ENCODE results near the gene PIP. TPM values are rescaled to one million over a fixed set of nuclear protein-coding genes. Genes with fewer than 3 reads are reported as not detected.
"Not testable (repeated sequence)": the region's sequence is repeated elsewhere in the genome, so short reads cannot be mapped to it uniquely, and the experiment has no call there.

Gene PIP
- polyA plus RNA-seq, 1 of the 3 experiments (the other 2 are of a cell fraction): not detected

- no peaks in the 10 kb centered on the region for H3K36me3 ChIP-seq (replicated peaks in 1 of 2; ENCODE audit: control insufficient read depth in 1 of 2, insufficient read depth in 2 of 2, low read length in 1 of 2)
- H2AFZ ChIP-seq (ENCODE audit: low read depth): no peak overlapping the region
- POLR2A ChIA-PET: no interaction called here
- TF ChIP-seq EP300 (IDR thresholded peaks at IDR 0.05; ENCODE audit: borderline replicate concordance in 1 of 2, low read depth in 1 of 2, low read length in 1 of 2): no peak
- H3K27me3 ChIP-seq (ENCODE audit: insufficient read depth): no peaks in the 10 kb centered on the region
- peaks cover 8% of the 10 kb centered on the region for H3K9me3 ChIP-seq
- DNase-seq: no peak
- 28% methylated on average over 5 of the region's 5 CpGs for WGBS (ENCODE audit: low lambda C conversion rate)
- H3K9ac ChIP-seq: no peak overlapping the region
- H3K9me2 ChIP-seq: no peaks in the 10 kb centered on the region
- no peaks in the 10 kb centered on the region for H3F3A ChIP-seq (replicated peaks; ENCODE audit: insufficient read depth)
- H4K20me1 ChIP-seq (ENCODE audit: insufficient read depth): no peaks in the 10 kb centered on the region
- CTCF ChIA-PET: interaction anchor here (1.0 kb wide), 1 partner anchor 39 kb away, joined by 7 read pairs; no protein-coding TSS in a partner anchor
- H3K4me3 ChIP-seq (ENCODE audit: low read depth in 2 of 2, low read length in 1 of 2): no peak overlapping the region
- H3K4me1 ChIP-seq (ENCODE audit: control insufficient read depth in 1 of 2, insufficient read depth in 2 of 2, low read depth in 1 of 2, low read length in 1 of 2): no peaks in the 10 kb centered on the region
- H3K27ac ChIP-seq (ENCODE audit: low read depth in 2 of 2, low read length in 1 of 2): no peak overlapping the region
- no peaks in the 10 kb centered on the region for H3K79me2 ChIP-seq (ENCODE audit: insufficient read depth)
- H3K4me2 ChIP-seq: no peak overlapping the region
Observed at GRCh38 chr7:143176128-143176527, 44.3 kb downstream of the PIP start.

GRCh38 chr7:143177374-143178119 is 45.7 kb downstream of the PIP start:
- H3K79me2 ChIP-seq (ENCODE audit: insufficient read depth): no peaks in the 10 kb centered on the region
- no peaks in the 10 kb centered on the region for H3K9me2 ChIP-seq
- H3K9me3 ChIP-seq: peaks cover 8% of the 10 kb centered on the region
- CTCF ChIA-PET: interaction anchor here (0.7 to 0.9 kb wide), 3 partner anchors 12 to 366 kb away, joined by 3 read pairs; no protein-coding TSS in a partner anchor
- H3K27me3 ChIP-seq (ENCODE audit: insufficient read depth): no peaks in the 10 kb centered on the region
- H3K9ac ChIP-seq: no peak overlapping the region
- no peak overlapping the region for H3K27ac ChIP-seq (ENCODE audit: low read depth in 2 of 2, low read length in 1 of 2)
- H3K4me3 ChIP-seq (ENCODE audit: low read depth in 2 of 2, low read length in 1 of 2): no peak overlapping the region
- DNase-seq: no peak
- H2AFZ ChIP-seq (ENCODE audit: low read depth): no peak overlapping the region
- no peak overlapping the region for H3K4me2 ChIP-seq
- no peaks in the 10 kb centered on the region for H3K4me1 ChIP-seq (ENCODE audit: control insufficient read depth in 1 of 2, insufficient read depth in 2 of 2, low read depth in 1 of 2, low read length in 1 of 2)
- H3F3A ChIP-seq (replicated peaks; ENCODE audit: insufficient read depth): no peaks in the 10 kb centered on the region
- no peaks in the 10 kb centered on the region for H4K20me1 ChIP-seq (ENCODE audit: insufficient read depth)
- no peaks in the 10 kb centered on the region for H3K36me3 ChIP-seq (replicated peaks in 1 of 2; ENCODE audit: control insufficient read depth in 1 of 2, insufficient read depth in 2 of 2, low read length in 1 of 2)
- no peak for TF ChIP-seq RCOR1 (IDR thresholded peaks at IDR 0.05; ENCODE audit: low read length)
- no peak for TF ChIP-seq USF2 (IDR thresholded peaks at IDR 0.05; ENCODE audit: borderline replicate concordance, low read depth, low read length)
- no peak for TF ChIP-seq TAF1 (IDR thresholded peaks at IDR 0.05; ENCODE audit: borderline replicate concordance, low read depth, low read length)
- no peak for TF ChIP-seq GABPA (IDR thresholded peaks at IDR 0.05; ENCODE audit: low read depth)
- TF ChIP-seq RXRA (IDR thresholded peaks at IDR 0.05; ENCODE audit: borderline replicate concordance, low read depth): no peak
- TF ChIP-seq SIN3A (IDR thresholded peaks at IDR 0.05; ENCODE audit: borderline replicate concordance, low read depth, low read length): no peak
- TF ChIP-seq RAD21 (IDR thresholded peaks at IDR 0.05; ENCODE audit: low read length): no peak
- TF ChIP-seq GATA2 (CRISPR knock-in tag; IDR thresholded peaks at IDR 0.05): no peak
- TF ChIP-seq FOSL2 (IDR thresholded peaks at IDR 0.05; ENCODE audit: borderline replicate concordance, low read depth): no peak
- no peak for TF ChIP-seq POLR2AphosphoS5 (IDR thresholded peaks at IDR 0.05; ENCODE audit: low read depth, low read length)
- no peak for TF ChIP-seq JUND (IDR thresholded peaks at IDR 0.05)
- no peak for TF ChIP-seq CTCF (IDR thresholded peaks at IDR 0.05)
- no peak for TF ChIP-seq TEAD4 (IDR thresholded peaks at IDR 0.05; ENCODE audit: borderline replicate concordance, insufficient read depth)
- no peak for TF ChIP-seq FOXM1 (IDR thresholded peaks at IDR 0.05; ENCODE audit: low read depth)
- no peak for TF ChIP-seq RFX5 (IDR thresholded peaks at IDR 0.05; ENCODE audit: low read length)
- under 1% methylated on average over 2 of the region's 2 CpGs for WGBS (ENCODE audit: low lambda C conversion rate)
- POLR2A ChIA-PET: no interaction called here

- H3K36me3 ChIP-seq (replicated peaks in 1 of 2; ENCODE audit: control insufficient read depth in 1 of 2, insufficient read depth in 2 of 2, low read length in 1 of 2); H3K9me3 ChIP-seq; H3K79me2 ChIP-seq (ENCODE audit: insufficient read depth); H3K4me1 ChIP-seq (ENCODE audit: control insufficient read depth in 1 of 2, insufficient read depth in 2 of 2, low read depth in 1 of 2, low read length in 1 of 2); H3K27ac ChIP-seq (ENCODE audit: low read depth in 2 of 2, low read length in 1 of 2); H3K4me2 ChIP-seq; H2AFZ ChIP-seq (ENCODE audit: low read depth); H3K27me3 ChIP-seq (ENCODE audit: insufficient read depth); H3K9ac ChIP-seq; CTCF ChIA-PET; H3F3A ChIP-seq (replicated peaks; ENCODE audit: insufficient read depth); H3K9me2 ChIP-seq; H3K4me3 ChIP-seq (ENCODE audit: low read depth in 2 of 2, low read length in 1 of 2); DNase-seq; POLR2A ChIA-PET; H4K20me1 ChIP-seq (ENCODE audit: insufficient read depth): not testable (repeated sequence)
- 32% methylated on average over 4 of the region's 4 CpGs for WGBS (ENCODE audit: low lambda C conversion rate)
Observed at GRCh38 chr7:143180771-143181170, 48.9 kb downstream of the PIP start.
